HS-5 (cell line): Measurements from ENCODE around the gene TOX2.
"Not testable (repeated sequence)": the region's sequence is repeated elsewhere in the genome, so short reads cannot be mapped to it uniquely, and the experiment has no call there.

Source experiments
- DNase-seq: peaks from one replicate; pipeline ENCODE4 v3.0.0-alpha.2; 2012; ENCODE audit warnings: low read depth

The TOX2 gene

GRCh38 chr20:44033344-44033743, 118.7 kb downstream of the TOX2 start:
- DNase-seq = no peak

DNA sequence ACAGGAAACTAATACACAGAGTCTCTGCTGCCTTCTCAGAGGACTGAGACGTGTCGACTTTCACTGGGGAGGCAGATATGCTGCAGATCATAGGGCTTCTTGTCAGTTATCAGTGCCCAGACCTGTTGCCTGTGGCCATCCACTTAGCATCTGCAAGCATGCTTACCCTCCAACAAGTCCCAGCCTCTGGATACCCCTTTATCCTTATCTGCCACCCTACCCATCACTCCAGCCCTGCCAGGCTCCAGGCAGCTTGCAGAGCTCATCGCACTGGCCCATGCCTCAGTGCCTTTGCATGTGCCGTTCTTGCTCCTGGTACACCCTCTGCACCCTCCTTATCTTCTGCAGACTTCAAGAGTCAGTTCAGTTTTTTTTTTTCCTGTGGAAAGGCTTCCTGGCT, 119.2 kb downstream of the TOX2 start:
- no peak for DNase-seq

- DNase-seq = no peak
Observed at GRCh38 chr20:44034451-44034850, 119.8 kb downstream of the TOX2 start.

DNA sequence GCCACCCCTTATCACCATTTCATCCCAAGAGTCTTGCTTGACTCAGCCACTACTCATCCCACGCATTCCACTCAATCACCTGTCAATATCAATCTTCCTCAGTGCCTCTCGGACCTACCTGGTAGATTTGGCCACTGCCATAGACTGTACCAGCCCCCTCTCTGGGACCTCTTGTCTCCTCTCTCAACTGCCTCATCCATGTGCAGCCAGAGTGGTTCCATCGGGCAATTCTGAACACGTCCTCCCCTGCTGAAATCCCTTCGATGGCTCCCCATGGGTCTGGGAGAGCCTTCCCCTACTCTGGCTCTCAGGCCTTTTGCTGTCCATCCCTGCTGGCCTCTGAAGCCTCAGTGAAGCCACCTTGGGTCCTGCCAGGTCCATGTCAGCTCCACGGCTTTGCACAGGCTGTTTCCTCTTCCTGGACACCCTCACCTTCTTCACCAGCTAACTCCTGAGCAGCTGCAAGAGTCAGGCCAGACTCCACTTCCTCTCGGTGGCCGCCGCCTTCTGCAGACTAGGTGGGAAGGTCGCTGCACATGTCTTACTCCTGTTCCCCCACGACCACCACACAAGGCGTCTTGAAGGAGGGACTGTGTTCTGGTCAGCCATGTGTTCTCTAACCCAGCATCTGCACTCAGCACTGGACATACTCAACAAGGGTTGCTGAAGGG, 120.4 kb downstream of the TOX2 start:
- DNase-seq = no peak

DNA sequence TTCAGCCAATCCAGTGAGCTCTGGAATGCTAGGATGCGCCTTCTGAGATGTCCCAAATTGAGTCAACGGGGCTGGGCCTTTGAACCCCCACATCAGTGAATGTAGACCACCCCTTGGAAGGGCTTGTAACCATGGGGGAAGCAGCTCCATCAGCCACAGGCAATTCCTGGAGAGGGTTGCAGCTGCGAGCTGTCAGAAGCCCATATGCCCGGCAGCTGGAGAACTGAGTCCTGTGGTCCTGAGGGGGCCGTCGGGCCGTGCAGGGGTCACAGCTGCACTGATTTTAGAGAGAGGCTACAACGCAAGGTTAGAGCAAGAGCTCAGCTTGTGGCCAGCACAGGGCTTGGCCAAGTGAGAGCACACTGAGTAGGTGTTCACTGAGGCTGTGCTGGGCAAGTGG, 121.3 kb downstream of the TOX2 start:
- DNase-seq = no peak

- no peak for DNase-seq
Observed at GRCh38 chr20:44036441-44036840, 121.8 kb downstream of the TOX2 start.

- DNase-seq = no peak
Observed at GRCh38 chr20:44038681-44039123, 124.0 kb downstream of the TOX2 start.

GRCh38 chr20:44039147-44039546, 124.5 kb downstream of the TOX2 start:
- no peak for DNase-seq

- DNase-seq = no peak
Observed at GRCh38 chr20:44039741-44040140, 125.1 kb downstream of the TOX2 start.

GRCh38 chr20:44040202-44040915, 125.7 kb downstream of the TOX2 start:
- no peak for DNase-seq

- no peak for DNase-seq
Observed at GRCh38 chr20:44041001-44041400, 126.3 kb downstream of the TOX2 start.

GRCh38 chr20:44044712-44045111, 130.1 kb downstream of the TOX2 start:
- not testable (repeated sequence) for DNase-seq

DNA sequence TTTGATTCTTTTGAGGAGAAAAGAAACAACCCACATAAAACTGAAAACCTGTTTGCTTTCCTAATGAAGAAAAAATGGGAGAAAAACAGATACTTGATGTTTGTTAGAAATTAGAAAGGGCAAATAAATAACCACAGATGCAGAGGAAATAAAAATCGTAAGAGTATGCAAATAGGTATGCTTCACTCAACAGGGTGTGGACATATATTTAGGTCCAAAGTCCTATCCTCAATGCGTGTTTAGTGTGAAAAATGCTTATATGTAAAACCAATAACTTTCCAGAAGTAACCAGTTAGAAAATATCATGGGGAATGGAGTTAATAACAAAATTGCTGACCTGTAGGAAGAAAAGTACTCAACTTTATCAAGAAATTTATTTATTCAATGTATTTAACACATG, 135.7 kb downstream of the TOX2 start:
- no peak for DNase-seq

- DNase-seq = no peak
Observed at GRCh38 chr20:44050925-44051660, 136.4 kb downstream of the TOX2 start.

GRCh38 chr20:44051661-44052000, 137.0 kb downstream of the TOX2 start:
- DNase-seq = no peak

DNA sequence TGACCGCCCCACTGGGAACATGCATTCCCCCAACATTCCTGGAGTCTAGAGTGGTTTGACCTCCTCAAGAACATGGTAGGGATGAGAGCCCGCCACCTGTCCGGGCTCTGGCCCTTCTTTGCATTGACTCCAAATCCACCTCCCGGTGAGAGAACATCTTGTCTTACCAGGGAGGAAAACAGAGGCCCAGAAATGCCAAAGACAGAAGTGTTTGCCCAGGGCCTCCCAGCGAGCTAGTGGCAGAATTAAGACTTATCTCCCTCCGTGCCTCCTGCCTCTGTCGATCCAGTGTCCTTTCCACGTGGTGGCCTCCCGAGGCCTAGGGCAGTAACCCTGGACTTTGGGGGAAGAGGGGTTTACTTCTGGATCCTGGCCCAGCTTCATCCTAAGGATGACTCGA, 137.5 kb downstream of the TOX2 start:
- DNase-seq = no peak

DNA sequence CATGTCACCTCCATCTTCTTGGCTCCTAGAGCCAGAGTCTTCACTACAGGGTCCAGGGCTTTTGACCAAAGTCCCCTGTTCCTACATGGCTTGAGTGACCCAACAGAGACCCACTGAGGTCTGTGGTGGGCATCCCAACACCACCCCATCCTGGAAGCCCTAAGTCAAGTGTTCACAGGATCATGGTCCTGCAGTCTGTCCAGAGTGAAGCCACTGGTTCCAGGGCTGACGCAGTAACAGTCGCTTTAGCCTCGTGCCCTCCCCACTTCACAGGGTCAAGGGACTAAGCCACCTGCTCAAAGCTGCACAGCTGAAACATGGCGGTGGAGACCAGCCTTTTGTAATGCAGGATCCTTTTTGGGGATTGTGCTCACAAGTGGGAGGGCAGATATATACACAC, 138.4 kb downstream of the TOX2 start:
- no peak for DNase-seq

GRCh38 chr20:44054118-44054517, 139.5 kb downstream of the TOX2 start:
- DNase-seq = no peak

- DNase-seq = no peak
Observed at GRCh38 chr20:44054849-44055248, 140.2 kb downstream of the TOX2 start.

- DNase-seq = no peak
Observed at GRCh38 chr20:44056010-44056698, 141.5 kb downstream of the TOX2 start.

DNA sequence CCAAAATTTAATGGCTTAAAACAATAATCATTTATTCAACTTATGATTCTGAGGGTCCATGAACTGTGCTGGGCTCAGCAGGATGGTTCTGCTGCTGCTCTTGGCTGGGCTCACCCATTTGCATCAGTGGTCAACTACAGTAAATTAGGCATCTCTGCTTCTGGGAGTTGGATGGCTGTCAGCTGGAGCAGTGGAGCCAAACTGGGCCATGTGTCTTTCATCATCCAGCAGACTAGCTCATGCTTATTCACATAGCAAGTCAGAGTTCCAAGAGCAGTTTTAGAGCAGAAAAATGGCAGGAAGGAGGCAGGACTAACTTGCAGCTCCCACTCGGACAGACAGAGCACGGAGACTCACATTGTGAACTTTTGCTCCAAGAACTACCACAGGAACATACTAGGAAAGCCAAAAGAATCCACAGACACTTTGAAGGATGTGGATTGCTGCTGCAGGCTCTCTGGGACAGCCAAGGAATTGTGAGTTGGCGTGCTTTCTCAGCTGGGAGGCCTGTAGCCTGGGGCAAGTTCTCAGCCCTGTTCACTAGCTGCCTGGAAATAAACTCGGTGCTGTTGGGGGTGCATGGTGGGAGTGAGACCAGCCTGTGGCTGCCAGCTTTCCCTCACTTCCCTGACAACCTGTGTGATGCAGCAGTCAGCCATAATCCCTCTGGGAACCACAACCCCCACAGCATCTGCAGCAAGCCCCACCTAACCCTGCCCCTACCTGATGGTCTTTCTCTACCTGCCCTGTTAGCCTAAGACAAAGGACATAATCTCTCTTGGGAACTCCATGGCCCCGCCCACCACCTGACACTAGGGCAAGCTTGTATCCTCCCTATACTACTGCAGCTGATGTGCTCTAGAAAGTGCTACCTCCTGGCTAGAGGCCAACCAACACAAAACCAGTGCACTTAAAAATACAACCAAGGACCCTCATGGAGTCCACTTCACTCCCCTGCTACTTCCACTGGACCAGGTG, 143.3 kb downstream of the TOX2 start:
- DNase-seq = no peak
